GM10847 (cell line): Measurements from ENCODE around the gene LEFTY1.

Experiments used
- POLR2A ChIP-seq: IDR thresholded peaks from 2 replicates; pipeline ENCODE4 v1.6.1; 2011; ENCODE audit not compliant: insufficient read length; ENCODE audit errors: extremely low read depth

The LEFTY1 gene

DNA sequence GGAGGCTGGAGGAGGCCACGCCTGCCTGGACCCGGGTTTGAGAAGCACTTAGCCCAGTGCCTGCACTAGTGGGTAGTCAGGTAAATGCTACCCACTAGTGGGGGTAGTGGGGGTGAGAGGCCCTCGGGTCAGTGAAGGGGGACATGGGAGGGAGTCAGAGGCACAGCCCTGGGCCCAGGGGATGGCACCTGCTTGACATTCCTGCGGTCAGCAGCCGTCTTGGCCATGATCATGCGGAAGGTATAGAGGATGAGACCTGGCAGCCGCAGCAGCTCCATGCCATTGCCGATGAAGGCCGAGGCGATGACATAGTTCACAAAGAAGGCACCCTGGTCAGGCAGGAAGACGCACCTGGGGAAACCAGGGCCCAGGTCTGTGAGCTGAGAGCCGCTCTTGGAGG lies 35.5 kb downstream of the LEFTY1 start:
- TF ChIP-seq POLR2A: no peak

DNA sequence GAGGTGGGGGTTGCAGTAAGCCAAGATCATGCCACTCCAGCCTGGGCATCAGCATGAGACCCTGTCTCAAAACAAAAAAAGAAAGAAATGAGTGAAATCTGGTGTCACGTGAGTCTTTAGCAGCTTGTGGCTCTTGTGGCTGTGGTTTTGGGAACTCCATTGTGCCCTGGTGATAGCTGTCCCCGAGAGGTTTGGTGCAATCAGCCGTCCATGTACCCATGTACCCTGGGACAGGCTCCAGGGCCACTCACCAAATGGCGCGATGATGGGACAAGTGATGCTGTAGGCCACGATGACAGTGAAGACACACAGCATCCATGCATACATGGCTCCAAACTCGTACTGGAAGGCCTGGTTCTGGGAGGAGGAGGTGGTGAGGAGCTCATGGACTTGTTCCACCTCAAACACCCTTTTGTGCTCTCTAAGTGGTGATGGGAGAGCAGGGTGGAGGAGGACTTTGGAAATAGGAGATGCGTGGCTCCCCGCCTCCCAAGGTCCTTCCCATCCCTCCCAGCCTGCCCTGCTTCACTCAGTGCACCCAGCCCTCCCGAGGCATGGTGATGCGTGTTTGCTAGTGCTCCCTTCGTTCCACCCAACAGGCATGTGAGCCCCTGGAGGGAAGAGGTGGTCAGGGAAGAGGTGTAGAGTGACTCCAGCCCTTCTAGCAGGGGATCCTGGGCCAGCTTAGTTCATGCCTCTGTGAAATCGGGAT lies 36.4 kb downstream of the LEFTY1 start:
- TF ChIP-seq POLR2A: no peak

DNA sequence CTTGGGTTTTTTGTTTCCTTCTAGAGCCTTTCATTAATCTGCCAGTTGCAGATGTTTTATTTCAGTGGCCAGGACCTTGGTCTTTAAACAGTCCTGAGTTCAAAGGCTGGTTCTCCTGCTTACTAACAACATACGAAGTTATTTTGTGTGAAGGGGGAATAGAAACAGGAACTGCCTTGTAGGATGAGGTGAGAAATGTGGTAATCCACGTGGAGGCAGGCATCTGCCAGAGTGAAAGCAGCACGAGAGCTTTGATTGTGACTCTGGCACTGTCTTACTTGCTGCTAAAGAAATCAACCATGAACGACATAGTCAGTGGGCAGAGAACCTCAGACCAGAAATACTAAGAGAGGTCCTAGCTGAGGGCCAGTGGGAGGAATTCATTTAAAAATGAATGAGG lies 37.1 kb downstream of the LEFTY1 start:
- no peak for TF ChIP-seq POLR2A

DNA sequence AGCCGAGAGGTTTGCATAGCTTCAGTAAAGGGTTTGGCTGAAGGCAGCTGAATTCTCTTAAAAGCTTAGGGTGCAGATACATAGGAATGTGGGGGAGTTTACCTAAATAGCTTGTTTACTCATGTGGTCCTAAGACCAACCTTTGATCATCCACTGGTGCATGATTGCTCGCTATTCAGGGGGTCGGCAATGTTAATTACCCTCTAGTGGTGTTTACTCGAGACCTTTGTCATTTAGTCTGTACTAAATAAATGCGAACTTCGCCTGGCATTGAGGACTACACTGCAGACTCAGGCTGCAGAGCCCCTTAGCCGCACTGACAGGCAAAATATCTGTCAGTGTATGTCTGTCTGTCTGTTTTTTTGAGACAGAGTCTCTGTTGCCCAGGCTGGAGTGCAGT lies 38.6 kb downstream of the LEFTY1 start:
- no peak for TF ChIP-seq POLR2A

DNA sequence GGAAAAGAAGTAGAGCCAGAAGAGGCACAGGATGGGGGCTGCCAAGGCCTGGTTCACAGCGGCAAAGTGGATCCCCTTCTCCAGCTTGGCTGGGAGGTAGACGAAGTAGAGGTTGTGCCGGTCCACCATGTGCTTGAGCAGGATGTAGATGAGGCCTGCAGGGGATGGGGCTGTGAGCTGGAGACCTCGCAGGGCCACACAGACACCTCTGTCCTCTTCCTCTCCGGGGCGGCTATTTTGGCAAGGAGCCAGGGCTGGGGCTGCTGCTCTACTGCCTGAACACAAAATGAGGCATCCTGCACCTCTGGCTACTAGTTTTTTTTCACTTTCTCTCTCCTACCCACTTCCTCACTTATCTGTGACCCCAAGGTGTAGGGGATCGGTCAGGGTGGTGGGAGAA lies 39.0 kb downstream of the LEFTY1 start:
- no peak for TF ChIP-seq POLR2A

DNA sequence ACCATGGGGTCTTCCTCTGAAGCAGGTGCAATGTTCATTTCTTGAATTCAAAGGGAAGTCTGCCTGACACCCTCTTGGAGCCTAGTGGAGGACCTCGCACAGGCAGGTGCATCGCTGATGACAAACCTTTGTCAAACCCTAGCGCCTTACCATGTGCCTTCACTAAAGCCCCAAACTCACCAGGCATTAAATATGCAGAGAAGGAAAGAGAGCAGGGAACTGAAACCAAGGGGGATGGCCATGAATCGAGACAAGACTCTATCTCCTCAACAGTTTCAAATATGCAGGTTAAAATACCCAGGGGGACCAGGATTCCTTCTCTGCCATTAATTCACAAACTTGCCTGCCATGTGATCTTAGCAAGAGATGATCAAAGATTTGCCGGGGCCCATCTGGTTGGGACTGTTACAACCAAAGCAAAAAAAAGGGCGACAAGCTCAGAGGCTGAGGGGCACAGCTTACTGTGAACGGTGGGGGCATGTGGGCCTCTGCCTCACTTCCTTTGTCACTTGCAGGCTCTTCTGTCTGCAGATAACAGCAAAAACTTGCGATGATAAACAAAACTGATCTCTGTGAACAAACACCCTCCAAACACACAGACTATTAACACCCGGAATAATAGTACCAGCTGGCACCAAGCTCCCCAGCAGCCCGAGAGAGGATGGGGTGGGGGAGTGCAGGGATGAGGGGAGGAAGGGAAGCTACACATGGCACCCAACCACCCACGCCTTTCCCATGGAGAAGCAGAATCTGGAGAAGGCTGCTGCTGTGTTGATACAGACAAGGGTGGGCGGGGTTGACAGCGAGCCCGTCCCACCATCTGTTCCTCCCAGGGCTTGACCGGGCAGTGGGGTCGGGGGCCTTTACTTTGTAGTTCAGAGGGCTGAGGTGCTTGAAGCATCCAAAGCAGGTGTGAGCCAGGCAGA lies 40.7 kb downstream of the LEFTY1 start:
- no peak for TF ChIP-seq POLR2A

DNA sequence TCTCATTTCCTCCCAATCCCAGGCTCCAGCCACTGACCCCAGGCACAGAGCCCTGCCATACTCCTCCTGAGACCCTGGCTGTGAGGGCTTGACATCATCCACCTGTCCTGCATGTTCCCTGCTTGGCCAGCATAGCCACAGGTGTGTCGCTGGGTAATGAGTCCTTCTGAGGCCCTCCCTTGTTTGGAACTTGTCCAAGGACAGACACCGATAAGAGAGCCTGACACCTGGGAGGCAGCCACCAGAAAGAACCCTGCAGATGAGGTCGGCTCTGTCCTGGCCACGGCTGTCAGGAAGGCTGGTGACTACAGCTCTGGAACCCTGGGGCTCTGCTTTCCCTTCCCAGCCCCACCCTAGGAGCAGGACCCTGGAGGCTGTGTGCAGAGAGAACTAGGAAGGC lies 41.3 kb downstream of the LEFTY1 start:
- TF ChIP-seq POLR2A: no peak

DNA sequence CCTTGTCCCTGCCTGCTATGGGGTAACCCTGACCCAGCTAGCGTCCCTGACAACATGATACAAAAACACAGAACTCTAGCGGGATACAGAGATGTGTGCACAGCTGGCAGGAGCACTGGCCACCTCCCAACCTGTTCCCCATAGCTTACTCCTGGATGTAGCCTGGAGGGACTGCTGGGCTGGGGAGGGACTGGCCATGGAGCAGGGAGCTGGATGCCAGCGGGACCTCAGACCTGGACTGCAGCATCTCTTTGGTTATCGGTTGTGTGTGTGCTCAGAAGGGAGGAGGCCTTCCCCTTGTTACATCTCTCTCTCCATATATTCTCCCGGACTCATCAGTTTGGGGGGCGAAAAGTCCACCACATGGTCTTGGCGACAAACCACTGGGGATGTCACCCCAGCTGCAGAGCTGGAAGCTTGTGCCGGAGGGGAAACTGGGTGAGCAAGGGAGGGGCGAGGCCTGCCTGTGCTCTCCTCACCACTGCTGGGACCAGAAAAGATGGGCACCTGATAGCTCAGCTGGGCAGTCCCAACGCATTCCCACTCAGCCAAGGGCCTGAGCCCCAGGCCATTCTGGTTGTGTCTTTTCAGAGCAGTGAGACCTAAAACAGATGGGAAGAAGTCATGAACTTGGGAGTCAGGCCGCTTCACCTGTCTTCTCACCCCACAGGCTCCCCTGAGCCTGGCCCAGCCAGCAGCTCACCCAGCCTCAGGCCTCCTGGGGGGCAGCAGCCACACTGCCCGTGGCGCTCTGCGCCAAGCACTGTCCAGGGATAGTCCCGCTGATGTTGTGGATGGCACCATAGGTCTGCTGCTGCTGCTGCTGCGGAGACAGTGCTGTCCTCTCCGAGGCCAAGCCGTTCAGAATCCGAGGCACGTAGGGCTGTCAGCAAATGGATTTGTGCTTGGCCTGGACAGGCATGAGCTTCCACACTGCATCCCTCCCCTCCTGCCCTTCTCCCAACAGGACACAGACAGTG lies 42.3 kb downstream of the LEFTY1 start:
- TF ChIP-seq POLR2A: no peak

DNA sequence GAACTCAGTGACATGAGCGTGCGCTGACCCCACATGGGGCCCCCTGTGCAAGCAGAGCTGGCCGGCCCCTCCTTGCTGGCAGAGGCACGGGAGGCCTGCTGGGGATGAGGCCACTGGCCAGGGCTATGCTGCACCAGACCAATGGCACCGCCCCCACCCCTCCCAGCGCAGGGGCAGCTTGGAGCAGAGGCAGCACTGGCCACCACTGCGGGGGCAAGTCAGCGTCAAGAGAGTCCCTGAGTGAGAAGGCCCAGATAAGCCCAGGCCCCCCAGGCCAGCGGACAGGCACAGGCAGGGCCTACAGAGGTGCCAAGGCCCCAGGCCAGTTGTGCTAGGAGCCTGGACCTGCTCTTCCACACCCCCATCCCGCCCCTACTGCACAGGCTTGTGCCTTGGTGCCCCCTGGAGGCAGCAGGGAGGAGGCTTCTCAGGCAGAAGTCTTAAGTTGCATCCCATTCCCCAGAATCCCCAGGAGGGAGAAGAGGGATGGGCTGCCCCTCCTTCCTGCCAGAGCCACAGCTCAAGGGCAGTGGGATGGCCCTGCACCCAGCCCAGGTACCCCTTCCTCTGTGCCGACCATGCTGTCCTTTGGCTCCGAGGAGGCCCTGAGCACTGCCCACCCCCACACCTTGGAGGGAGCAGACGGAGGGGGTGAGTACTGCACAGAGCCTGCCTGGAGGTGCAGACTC lies 43.2 kb downstream of the LEFTY1 start:
- TF ChIP-seq POLR2A: no peak

DNA sequence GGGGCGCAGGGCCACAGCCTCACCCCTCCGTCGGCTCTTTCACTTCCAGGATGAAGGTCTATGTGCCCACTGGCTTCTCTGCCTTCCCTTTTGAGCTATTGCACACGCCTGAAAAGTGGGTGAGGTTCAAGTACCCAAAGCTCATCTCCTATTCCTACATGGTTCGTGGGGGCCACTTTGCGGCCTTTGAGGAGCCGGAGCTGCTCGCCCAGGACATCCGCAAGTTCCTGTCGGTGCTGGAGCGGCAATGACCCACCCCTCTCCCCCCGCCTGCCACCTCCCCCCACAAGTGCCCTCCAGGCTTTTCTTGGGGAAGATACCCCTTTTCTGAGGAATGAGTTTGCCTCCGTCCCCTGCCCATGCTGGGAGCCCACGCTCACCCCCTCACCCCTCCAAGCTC lies 43.8 kb downstream of the LEFTY1 start:
- TF ChIP-seq POLR2A: no peak

DNA sequence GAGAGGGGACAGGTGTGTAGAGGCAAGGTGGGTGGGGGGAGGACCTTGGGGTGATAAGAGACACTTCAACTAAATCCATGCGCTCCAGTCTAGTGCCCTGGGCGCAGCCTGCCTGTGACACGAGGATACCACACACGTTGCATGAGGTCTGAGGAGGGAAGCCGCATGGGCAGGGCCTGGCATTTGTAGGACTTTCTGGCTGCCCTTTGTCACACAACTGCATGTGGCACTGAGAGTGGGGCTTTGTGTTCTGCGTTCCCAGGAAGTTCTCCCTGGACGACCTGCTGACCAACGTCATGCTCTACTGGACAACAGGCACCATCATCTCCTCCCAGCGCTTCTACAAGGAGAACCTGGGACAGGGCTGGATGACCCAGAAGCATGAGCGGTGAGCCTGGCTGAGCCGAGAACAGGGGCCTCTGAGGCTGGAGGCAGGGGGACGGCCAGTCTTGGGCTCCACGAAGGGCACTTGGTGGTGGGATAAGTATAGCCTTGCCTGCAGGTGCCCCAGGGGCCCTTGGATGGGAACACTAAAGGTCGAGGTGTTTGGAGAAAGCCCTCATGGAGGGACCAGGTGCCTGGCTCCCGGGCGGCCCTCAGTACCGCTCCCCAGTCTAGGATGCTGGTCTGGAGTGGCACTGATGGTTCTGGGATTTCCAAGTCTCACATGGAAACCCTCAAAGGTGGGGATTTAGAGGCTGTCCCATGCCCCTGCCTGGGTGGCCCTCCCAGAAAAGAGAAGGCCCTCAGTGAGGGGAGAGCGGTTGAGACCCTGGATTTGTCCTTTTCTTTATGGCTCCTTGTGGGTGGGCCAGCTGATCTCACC lies 44.5 kb downstream of the LEFTY1 start:
- no peak for TF ChIP-seq POLR2A

DNA sequence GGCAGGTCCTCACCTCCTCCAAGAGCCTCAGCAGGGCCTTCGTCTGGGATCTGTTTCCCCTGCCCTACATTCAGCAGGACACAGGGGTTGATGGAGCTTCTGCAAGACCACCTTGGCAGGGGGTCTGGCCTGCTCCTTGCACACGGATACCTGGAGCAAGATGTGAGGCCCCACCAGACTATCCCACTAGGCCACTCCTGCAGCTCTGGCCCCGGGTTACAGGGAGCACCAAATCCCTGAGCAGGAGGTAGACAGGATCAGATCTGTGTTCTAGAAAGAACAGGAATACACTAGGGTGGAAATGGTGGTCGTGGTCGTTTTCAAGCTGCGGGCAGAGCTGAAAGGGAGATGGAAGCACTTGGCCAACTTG lies 45.5 kb downstream of the LEFTY1 start:
- TF ChIP-seq POLR2A: no peak

DNA sequence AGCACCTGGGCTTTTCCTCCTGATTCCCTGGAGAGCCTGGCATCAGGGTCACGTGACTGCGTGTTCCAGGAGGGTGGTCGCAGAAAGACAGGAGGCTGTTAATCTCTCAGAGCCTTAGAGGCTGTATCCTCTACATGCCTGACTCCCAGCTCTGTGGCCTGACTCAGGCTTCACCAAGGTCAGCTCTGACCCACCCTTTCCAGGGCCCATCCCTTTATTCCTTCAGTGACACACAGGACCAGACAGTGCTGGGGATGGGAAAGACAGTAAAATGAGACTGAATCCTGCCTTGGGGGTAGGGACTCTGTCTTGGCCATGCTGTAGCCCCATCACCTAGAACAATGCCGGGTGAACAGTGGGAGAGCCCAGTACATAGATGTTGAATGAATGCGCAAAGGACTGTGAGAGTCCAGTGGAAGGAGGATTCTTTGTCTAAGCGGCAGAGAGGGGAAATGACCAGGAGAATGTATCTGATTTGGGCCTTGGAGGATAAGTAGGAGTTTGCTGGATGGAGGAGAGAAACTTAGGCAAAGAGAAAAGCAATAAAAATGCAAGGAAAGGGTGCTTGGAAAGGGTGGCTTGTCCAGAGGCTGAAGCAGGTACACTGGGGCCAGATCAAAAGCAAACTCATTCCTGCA lies 46.0 kb downstream of the LEFTY1 start:
- TF ChIP-seq POLR2A: no peak
